Pancreas (tissue), 10 donors: ENCODE data around the gene AUTS2. TPM values are rescaled to one million over a fixed set of nuclear protein-coding genes. Genes with fewer than 3 reads are reported as not detected.

Source experiments
- ATAC-seq, 4 donors: fragments of 200-7000 bp; cut with Tn5 transposase; one replicate each; pipeline versions ENCODE4 v1.8.0 to v1.9.1; 2020; ENCODE audit warnings: mild to moderate bottlenecking in 4 of 4, moderate library complexity in 4 of 4
- DNase-seq, 6 donors: peaks; one replicate each; pipeline ENCODE4 v3.0.0-alpha.2; 2020
- FAIRE-seq: peaks from 2 replicates; lab custom pipeline; 2012; peaks lifted over from hg19 to GRCh38; lab: Jason Lieb, UNC
- H3K27ac ChIP-seq, 4 donors: fragments of 200-600 bp; sonication (generic); 1 replicate in 3 of 4; 2 replicates in 1 of 4; pipeline versions ENCODE4 v1.5.0 to v1.8.0; 2020
- H3K27me3 ChIP-seq, 4 donors: fragments of 200-600 bp; one replicate each; pipeline ENCODE4 v1.8.0; 2021
- H3K36me3 ChIP-seq, 3 donors: fragments of 200-600 bp; sonication (generic) in 1 of 3; one replicate each; pipeline versions ENCODE4 v1.5.0 to v1.8.0; 2020 to 2021
- H3K4me1 ChIP-seq, 3 donors: fragments of 200-600 bp; one replicate each; pipeline ENCODE4 v1.8.0; 2021
- H3K4me3 ChIP-seq, 4 donors: fragments of 200-600 bp; sonication (generic) in 2 of 4; one replicate each; pipeline versions ENCODE4 v1.5.0 to v1.8.0; 2020 to 2021
- H3K9me3 ChIP-seq, 4 donors: fragments of 200-600 bp; one replicate each; pipeline ENCODE4 v1.8.0; 2021
- CTCF ChIP-seq, 4 donors: fragments of 200-600 bp; sonication (generic) in 3 of 4; IDR thresholded peaks; one replicate each; pipeline versions ENCODE4 v1.5.0 to v1.8.0; 2021; ENCODE audit warnings: antibody characterized with exemption in 4 of 4
- WGBS, 2 donors: extraction: QIAGEN DNeasy Blood & Tissue Kit; methylation state at CpG; one replicate each; pipeline ENCODE4 v1.1.7; 2013; 5-methylcytosine and 5-hydroxymethylcytosine counted together
- intact Hi-C, 3 donors: fragments of 100-400 bp; cut with DNase I; formaldehyde crosslinking; loops; one replicate each; pipeline versions ENCODE4 v1.11.1 to v1.14.2; 2022
- polyA plus RNA-seq, 2 donors: library from polyadenylated mRNA; stranded (reverse); fragments of 200-250 nt; gene quantifications; one replicate each; pipeline ENCODE4 v1.2.3, GENCODE V29; 2013
- total RNA-seq, 6 donors: library from RNA; stranded (reverse); fragmentation: NEBNext Ultra II Directional in 4 of 6; extraction: Animal tissue kit (Norgen Biotek cat#: 25700) in 4 of 6; gene quantifications; one replicate each; pipeline versions ENCODE4 v1.2.1 to v1.2.4, GENCODE V29; 2021 to 2023
- donor health status: healthy with polysubstance abuse.
- donor health status: DM: no; HTN: no; CAD: no; lungs with moderate emphysema.
- donor health status: DM: no; HTN: no; CAD: no.
- donor health status: control.
- donor health status: control.
- donor health status: Bipolar disorder and iron deficiency.
- donor health status: DM: yes; HTN: yes; CAD: no.
- donor health status: DM: no; HTN: no; CAD: no.
- donor health status: DM: no; HTN: no; CAD: no.
- donor health status: DM: yes; HTN: yes; CAD: no.

AUTS2 gene
- total and polyA plus RNA-seq, 8 donors = 5.8 to 16.8 (median 9.9) TPM

GRCh38 chr7:70219061-70219460 is 620.8 kb downstream of the AUTS2 start:
- Histone ChIP-seq H3K9me3 (no peaks in the 10 kb centered on the region), H3K27ac (no peak overlapping the region), H3K36me3 (no peaks in the 10 kb centered on the region), H3K4me1 (no peaks in the 10 kb centered on the region), H3K27me3 (no peaks in the 10 kb centered on the region), H3K4me3 (no peak overlapping the region)
- WGBS, 2 donors = 87 to 93% methylated on average over 4 of the region's 4 CpGs
- no peak for TF ChIP-seq CTCF (IDR thresholded peaks at IDR 0.05)
- no peak for ATAC-seq
- intact Hi-C loops = no loop called here
- DNase-seq = no peak
- no peak for FAIRE-seq

DNA sequence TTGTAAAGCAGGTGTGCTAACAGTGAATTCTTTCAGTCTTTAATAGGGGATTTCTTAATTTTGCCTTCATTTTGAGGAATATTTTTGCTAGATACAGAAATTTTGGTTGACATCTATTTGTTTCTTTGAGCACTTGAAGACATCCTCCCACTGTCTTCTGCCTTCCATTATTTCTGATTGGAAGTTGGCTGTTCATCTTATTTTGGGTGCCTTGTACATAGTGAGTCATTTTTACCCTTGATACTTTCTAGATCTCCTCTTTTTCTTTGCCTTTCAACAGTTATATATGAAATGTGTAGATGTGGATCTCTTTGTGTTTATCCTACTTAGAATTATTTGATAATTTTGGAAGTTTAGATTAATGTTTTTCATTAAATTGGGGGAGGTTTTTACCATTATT is 631.0 kb downstream of the AUTS2 start:
- Histone ChIP-seq H3K4me3 (no peak overlapping the region), H3K9me3 (peaks cover 0 to 4% (median 0%) of the 10 kb centered on the region in 4 donors), H3K27me3 (no peaks in the 10 kb centered on the region), H3K36me3 (no peaks in the 10 kb centered on the region), H3K4me1 (no peaks in the 10 kb centered on the region), H3K27ac (no peak overlapping the region)
- FAIRE-seq (no peak), ATAC-seq (no peak), DNase-seq (no peak)
- TF ChIP-seq CTCF (IDR thresholded peaks at IDR 0.05) = no peak
- intact Hi-C loops = no loop called here

- Histone ChIP-seq H3K36me3 (no peaks in the 10 kb centered on the region), H3K4me3 (no peak overlapping the region), H3K27ac (no peak overlapping the region), H3K9me3 (peaks cover 0 to 4% (median 0%) of the 10 kb centered on the region in 4 donors), H3K27me3 (no peaks in the 10 kb centered on the region), H3K4me1 (no peaks in the 10 kb centered on the region)
- intact Hi-C loops = no loop called here
- DNase-seq (no peak), FAIRE-seq (no peak), ATAC-seq (no peak)
- WGBS, 2 donors = 83 to 94% methylated on average over 3 of the region's 3 CpGs
- no peak for TF ChIP-seq CTCF (IDR thresholded peaks at IDR 0.05)
Observed at GRCh38 chr7:70230761-70231160, 632.5 kb downstream of the AUTS2 start.

GRCh38 chr7:70233776-70234175 is 635.5 kb downstream of the AUTS2 start:
- no peak overlapping the region for H3K27ac ChIP-seq
- intact Hi-C loops = no loop called here
- no peaks in the 10 kb centered on the region for H3K4me1 ChIP-seq
- TF ChIP-seq CTCF (IDR thresholded peaks at IDR 0.05) = no peak
- no peak for ATAC-seq
- no peak for DNase-seq
- H3K27me3 ChIP-seq = no peaks in the 10 kb centered on the region
- H3K4me3 ChIP-seq = no peak overlapping the region
- 89 to 95% methylated on average over 5 of the region's 5 CpGs for WGBS, 2 donors
- H3K36me3 ChIP-seq = no peaks in the 10 kb centered on the region
- no peak for FAIRE-seq
- peaks cover 0 to 4% (median 0%) of the 10 kb centered on the region in 4 donors for H3K9me3 ChIP-seq

- H3K36me3 ChIP-seq = no peaks in the 10 kb centered on the region
- no peaks in the 10 kb centered on the region for H3K4me1 ChIP-seq
- WGBS, 2 donors = 90 to 92% methylated on average over 1 of the region's 1 CpG
- H3K4me3 ChIP-seq = no peak overlapping the region
- no peaks in the 10 kb centered on the region for H3K9me3 ChIP-seq
- no peak for ATAC-seq
- DNase-seq = no peak
- TF ChIP-seq CTCF (IDR thresholded peaks at IDR 0.05) = no peak
- FAIRE-seq = no peak
- H3K27me3 ChIP-seq = no peaks in the 10 kb centered on the region
- H3K27ac ChIP-seq = no peak overlapping the region
- intact Hi-C loops = no loop called here
Observed at GRCh38 chr7:70237256-70237655, 639.0 kb downstream of the AUTS2 start.
